HL-60 (cell line): ENCODE results near the gene BTF3.

Experiments
- DNase-seq, 2 experiments: peaks; one replicate each; pipeline ENCODE4 v3.0.0-alpha.2; 2010 to 2020; ENCODE audit warnings: low read depth in 1 of 2, low spot score in 1 of 2
- H3K27ac ChIP-seq: fragments of 250-450 bp; sonication (Bioruptor Pico); replicated peaks from 2 replicates; pipeline ENCODE4 v1.5.1; 2020; ENCODE audit warnings: mild to moderate bottlenecking, moderate library complexity
- H3K27me3 ChIP-seq: fragments of 250-450 bp; sonication (Bioruptor Pico); 2 replicates; pipeline ENCODE4 v1.5.1; 2021; ENCODE audit warnings: mild to moderate bottlenecking, moderate library complexity; ENCODE audit not compliant: insufficient read depth, poor library complexity, severe bottlenecking
- H3K4me3 ChIP-seq: replicated peaks from 2 replicates; pipeline ENCODE4 v1.5.1; 2011; ENCODE audit warnings: mild to moderate bottlenecking, control low read depth, low read length; ENCODE audit not compliant: insufficient read depth
- CTCF ChIP-seq: IDR thresholded peaks from one replicate; pipeline ENCODE4 v1.5.1; 2011; ENCODE audit warnings: low read length, control low read depth, inconsistent platforms; ENCODE audit not compliant: insufficient read depth
- GABPA ChIP-seq: IDR thresholded peaks from 2 replicates; pipeline ENCODE4 v1.6.1; 2012; ENCODE audit warnings: low read depth
- POLR2AphosphoS5 ChIP-seq: IDR thresholded peaks from 2 replicates; pipeline ENCODE4 v1.6.1; 2012; ENCODE audit warnings: low read depth
- REST ChIP-seq: IDR thresholded peaks from 2 replicates; pipeline ENCODE4 v1.6.1; 2012; ENCODE audit warnings: low read depth; ENCODE audit not compliant: insufficient replicate concordance
- SPI1 ChIP-seq: IDR thresholded peaks from 2 replicates; pipeline ENCODE4 v1.6.1; 2012; ENCODE audit warnings: low read depth, mild to moderate bottlenecking, borderline replicate concordance

BTF3 gene

DNA sequence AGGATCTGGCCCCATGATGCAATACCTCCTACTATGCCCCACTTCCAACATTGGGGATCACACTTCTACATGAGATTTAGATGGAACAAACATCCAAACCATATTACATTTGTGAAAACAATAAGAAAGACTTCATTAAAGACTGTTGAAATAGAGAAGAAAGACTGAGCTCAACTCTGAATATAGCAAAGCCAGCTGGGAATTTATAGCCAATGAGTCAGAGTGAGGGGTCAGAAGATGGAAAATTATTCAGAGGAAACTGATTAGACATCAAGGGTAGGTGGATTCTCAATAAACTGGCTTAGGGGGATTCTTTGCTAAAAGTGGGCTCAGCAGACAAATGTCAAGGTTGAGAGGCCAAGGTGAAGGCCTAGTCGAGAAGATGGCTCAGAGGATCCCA lies 25.6 kb downstream of the BTF3 start:
- no peak for TF ChIP-seq POLR2AphosphoS5
- TF ChIP-seq GABPA, result no peak
- TF ChIP-seq SPI1, result no peak
- no peak for TF ChIP-seq CTCF
- no peak for TF ChIP-seq REST
- Histone ChIP-seq H3K27ac (no peak overlapping the region), H3K27me3 (no peaks in the 10 kb centered on the region), H3K4me3 (no peak overlapping the region)
- no peak for DNase-seq

- H3K27ac ChIP-seq, result no peak overlapping the region
- TF ChIP-seq CTCF, result no peak
- no peak for TF ChIP-seq GABPA
- TF ChIP-seq SPI1, result no peak
- TF ChIP-seq POLR2AphosphoS5, result no peak
- TF ChIP-seq REST, result no peak
- H3K27me3 ChIP-seq, result no peaks in the 10 kb centered on the region
- no peak overlapping the region for H3K4me3 ChIP-seq
- DNase-seq, result no peak
Observed at GRCh38 chr5:73525606-73526203, 27.5 kb downstream of the BTF3 start.

DNA sequence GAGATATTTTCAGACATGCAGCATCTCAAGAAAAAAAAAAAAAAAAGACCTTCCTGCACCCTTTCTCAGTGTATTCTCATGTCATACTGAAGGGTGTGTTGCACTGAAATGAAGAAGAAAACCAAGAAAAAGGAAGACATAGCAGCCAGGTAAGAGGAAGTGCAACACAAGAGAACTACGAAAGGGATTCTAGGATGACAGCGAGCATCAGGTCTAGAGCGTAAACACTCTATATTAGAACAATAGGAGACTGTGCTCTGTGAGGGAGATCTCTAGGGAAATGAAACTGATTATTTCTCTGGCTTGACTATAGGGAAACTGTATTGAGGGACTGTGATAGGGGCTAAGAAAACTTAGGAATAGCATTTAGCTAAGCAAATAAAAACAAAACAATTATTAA lies 30.0 kb downstream of the BTF3 start:
- TF ChIP-seq POLR2AphosphoS5 (no peak), SPI1 (no peak; the same call in 1 of the 2 replicates), GABPA (no peak), CTCF (no peak), REST (no peak)
- no peak overlapping the region for H3K4me3 ChIP-seq
- H3K27me3 ChIP-seq, result no peaks in the 10 kb centered on the region
- H3K27ac ChIP-seq, result no peak overlapping the region
- no peak for DNase-seq
